HCT116 (cell line): Measurements from ENCODE around the gene TNIK.

Source experiments
- CBX3 ChIP-seq: IDR thresholded peaks from 2 replicates; pipeline ENCODE4 v1.6.1; 2012; ENCODE audit warnings: low read depth
- CTCF ChIP-seq, 3 experiments: fragments of 200-600 bp in 1 of 3; sonication (generic) in 1 of 3; IDR thresholded peaks in 2 of 3; conservative IDR thresholded peaks in 1 of 3; 2 replicates each; pipeline ENCODE4 v1.5.1; 2012 to 2017; ENCODE audit warnings: low read depth in 2 of 3, low read length in 2 of 3, antibody characterized with exemption in 1 of 3, borderline replicate concordance in 1 of 3, control low read depth in 1 of 3, mild to moderate bottlenecking in 1 of 3, mixed read lengths in 1 of 3, mixed run types in 1 of 3, moderate library complexity in 1 of 3; ENCODE audit not compliant: insufficient read depth in 1 of 3
- ELF1 ChIP-seq: IDR thresholded peaks from 2 replicates; pipeline ENCODE4 v1.6.1; 2012; ENCODE audit warnings: low read depth, borderline replicate concordance
- JUND ChIP-seq: IDR thresholded peaks from 2 replicates; pipeline ENCODE4 v1.6.1; 2012
- POLR2A ChIP-seq: IDR thresholded peaks from 2 replicates; pipeline ENCODE4 v1.7.0; 2011; ENCODE audit warnings: borderline replicate concordance; ENCODE audit not compliant: insufficient read depth, insufficient read length; ENCODE audit errors: extremely low read depth
- POLR2AphosphoS5 ChIP-seq: IDR thresholded peaks from 2 replicates; pipeline ENCODE4 v1.6.1; 2011; ENCODE audit warnings: mild to moderate bottlenecking, low read depth, low read length, moderate library complexity
- REST ChIP-seq: IDR thresholded peaks from 2 replicates; pipeline ENCODE4 v1.6.1; 2012; ENCODE audit warnings: low read depth
- ZNF274 ChIP-seq: fragments of 200-500 bp; sonication (Bioruptor generic); IDR thresholded peaks from 2 replicates; pipeline ENCODE4 v1.6.1; 2014; ENCODE audit warnings: mild to moderate bottlenecking, low read depth, low read length, inconsistent platforms

GRCh38 chr3:171476532-171477102 is 16.4 kb upstream of the TNIK start:
- TF ChIP-seq POLR2A, result no peak
- TF ChIP-seq CTCF (IDR thresholded peaks at IDR 0.05 in 2 of 3, conservative IDR thresholded peaks at IDR 0.05 in 1 of 3; ENCODE audit: borderline replicate concordance in 1 of 3, insufficient read depth in 1 of 3, low read depth in 2 of 3, low read length in 2 of 3), result no peak
- TF ChIP-seq JUND, result no peak
- no peak for TF ChIP-seq POLR2AphosphoS5
- no peak for TF ChIP-seq REST
- no peak for TF ChIP-seq ELF1
- no peak for TF ChIP-seq ZNF274
- TF ChIP-seq CBX3, result no peak
